Common myeloid progenitor, CD34-positive (primary cell): ENCODE measurements around the gene PTPRT.

Experiments
- CTCF ChIA-PET: fragments of 350-600 bp; sonication (Branson Sonifier 250); formaldehyde crosslinking; loops from one replicate; lab custom pipeline; 2021; ENCODE audit warnings: antibody characterized with exemption; lab: Charles Lee
- POLR2A ChIA-PET: fragments of 350-600 bp; sonication (Branson Sonifier 250); formaldehyde crosslinking; loops from one replicate; lab custom pipeline; 2021; ENCODE audit warnings: antibody characterized with exemption; lab: Charles Lee
- DNase-seq, 3 donors: peaks; one replicate each; pipeline versions ENCODE4 v3.0.0 to v3.0.0-alpha.2; 2013
- H3K27ac ChIP-seq, 2 experiments: 1 replicate in 1 of 2; 2 replicates in 1 of 2; pipeline ENCODE4 v1.7.0; 2013; ENCODE audit warnings: inconsistent platforms in 2 of 2, low read length in 2 of 2, mild to moderate bottlenecking in 2 of 2, low read depth in 1 of 2, moderate library complexity in 1 of 2; ENCODE audit not compliant: severe bottlenecking in 2 of 2, insufficient read depth in 1 of 2, poor library complexity in 1 of 2
- H3K27me3 ChIP-seq, 5 experiments: replicated peaks in 2 of 5; 1 replicate in 3 of 5; 2 replicates in 2 of 5; pipeline versions ENCODE4 v1.6.1 to v1.7.0; 2013; ENCODE audit warnings: low read length in 4 of 5, mild to moderate bottlenecking in 2 of 5, moderate library complexity in 2 of 5, inconsistent platforms in 1 of 5; ENCODE audit not compliant: insufficient read depth in 5 of 5, control insufficient read depth in 4 of 5
- H3K36me3 ChIP-seq, 4 experiments: 1 replicate in 2 of 4; 2 replicates in 2 of 4; pipeline versions ENCODE4 v1.6.1 to v1.7.0; 2013; ENCODE audit warnings: low read length in 3 of 4, control low read depth in 1 of 4, mild to moderate bottlenecking in 1 of 4; ENCODE audit not compliant: control insufficient read depth in 4 of 4, insufficient read depth in 4 of 4
- H3K4me1 ChIP-seq, 4 experiments: 1 replicate in 3 of 4; 2 replicates in 1 of 4; pipeline versions ENCODE4 v1.6.1 to v1.7.1; 2013; ENCODE audit warnings: low read length in 3 of 4, mild to moderate bottlenecking in 3 of 4, control low read depth in 1 of 4, inconsistent platforms in 1 of 4, moderate library complexity in 1 of 4; ENCODE audit not compliant: control insufficient read depth in 4 of 4, insufficient read depth in 4 of 4; ENCODE audit errors: control extremely low read depth in 1 of 4
- H3K4me3 ChIP-seq, 7 experiments: 1 replicate in 4 of 7; 2 replicates in 3 of 7; pipeline versions ENCODE4 v1.5.1 to v1.7.0; 2013; ENCODE audit warnings: mild to moderate bottlenecking in 7 of 7, low read length in 6 of 7, moderate library complexity in 6 of 7, inconsistent platforms in 2 of 7, low read depth in 2 of 7, control low read depth in 1 of 7; ENCODE audit not compliant: insufficient read depth in 4 of 7, control insufficient read depth in 1 of 7; ENCODE audit errors: extremely low read depth in 1 of 7
- H3K9me3 ChIP-seq, 5 experiments: 1 replicate in 4 of 5; 2 replicates in 1 of 5; pipeline versions ENCODE4 v1.6.1 to v1.7.1; 2013; ENCODE audit warnings: low read length in 4 of 5, mild to moderate bottlenecking in 2 of 5, inconsistent platforms in 1 of 5, low read depth in 1 of 5, moderate library complexity in 1 of 5; ENCODE audit not compliant: control insufficient read depth in 4 of 5, insufficient read depth in 2 of 5; ENCODE audit errors: control extremely low read depth in 1 of 5
- WGBS: methylation state at CpG from one replicate; pipeline ENCODE4 v1.1.5; 2013; ENCODE audit not compliant: insufficient coverage; 5-methylcytosine and 5-hydroxymethylcytosine counted together

Gene PTPRT

DNA sequence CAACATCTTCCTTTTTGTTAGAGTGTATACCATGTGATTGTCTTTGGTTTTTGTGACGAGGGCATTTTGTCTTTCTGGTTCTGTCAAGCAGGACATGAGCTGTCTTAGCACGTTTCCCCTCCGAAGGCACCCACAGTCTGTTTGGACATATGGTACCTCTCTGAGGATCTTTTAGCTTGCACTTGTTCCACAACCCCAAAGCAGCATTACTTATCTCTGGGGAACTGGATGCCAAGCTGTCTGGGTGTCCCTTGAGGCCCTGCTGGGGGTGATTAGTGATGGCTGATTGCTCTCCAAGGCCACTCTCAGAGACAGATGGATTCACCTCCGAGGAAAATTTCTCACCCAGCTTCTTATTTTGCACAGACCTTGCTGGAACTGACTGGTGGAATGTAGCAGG, 1126.6 kb downstream of the PTPRT start:
- Histone ChIP-seq H3K36me3 (no peaks in the 10 kb centered on the region), H3K27me3 (peaks cover 0 to 7% (median 0%) of the 10 kb centered on the region in 5 experiments), H3K4me3 (no peak overlapping the region), H3K9me3 (no peaks in the 10 kb centered on the region), H3K4me1 (no peaks in the 10 kb centered on the region), H3K27ac (no peak overlapping the region)
- WGBS: 96% methylated on average over 4 of the region's 4 CpGs
- DNase-seq: no peak
- CTCF ChIA-PET: no interaction called here
- POLR2A ChIA-PET: no interaction called here

- Histone ChIP-seq H3K36me3 (no peaks in the 10 kb centered on the region), H3K27me3 (no peaks in the 10 kb centered on the region), H3K9me3 (no peaks in the 10 kb centered on the region), H3K27ac (no peak overlapping the region), H3K4me1 (no peaks in the 10 kb centered on the region), H3K4me3 (no peak overlapping the region)
- WGBS: 80% methylated on average over 3 of the region's 3 CpGs
- no peak for DNase-seq
- ChIA-PET POLR2A (no interaction called here), CTCF (no interaction called here)
These were observed 1136.4 kb downstream of the PTPRT start for GRCh38 chr20:42053350-42053749.

DNA sequence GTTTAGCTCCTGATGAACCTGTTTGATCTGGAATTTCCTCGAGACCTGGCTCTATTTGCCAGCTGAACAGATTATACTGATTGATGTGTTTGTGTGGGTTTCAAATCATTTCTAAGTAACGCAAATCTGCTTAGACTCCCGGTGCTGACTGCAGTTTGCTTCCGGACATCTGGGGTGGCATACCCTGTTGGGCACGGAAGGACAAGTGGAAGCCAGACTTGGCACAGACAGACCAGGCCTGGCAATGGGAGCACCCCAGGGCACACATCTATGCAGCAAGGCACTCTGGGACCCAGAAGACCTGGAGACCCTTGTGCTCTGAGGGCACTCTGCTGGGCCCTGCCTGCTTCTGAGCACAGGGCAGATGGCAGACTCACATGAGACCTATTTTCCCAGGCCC, 1137.8 kb downstream of the PTPRT start:
- ChIA-PET CTCF (interaction anchor here (0.9 kb wide), 1 partner anchor 683 kb away, joined by 3 read pairs; no protein-coding TSS in a partner anchor), POLR2A (no interaction called here)
- Histone ChIP-seq H3K27me3 (no peaks in the 10 kb centered on the region), H3K36me3 (no peaks in the 10 kb centered on the region), H3K27ac (no peak overlapping the region), H3K9me3 (no peaks in the 10 kb centered on the region), H3K4me3 (no peak overlapping the region), H3K4me1 (no peaks in the 10 kb centered on the region)
- no peak for DNase-seq
- WGBS: 85% methylated on average over 5 of the region's 5 CpGs

GRCh38 chr20:42046371-42047085, 1143.2 kb downstream of the PTPRT start:
- Histone ChIP-seq H3K4me3 (no peak overlapping the region), H3K9me3 (no peaks in the 10 kb centered on the region), H3K27ac (no peak overlapping the region), H3K36me3 (no peaks in the 10 kb centered on the region), H3K4me1 (no peaks in the 10 kb centered on the region), H3K27me3 (no peaks in the 10 kb centered on the region)
- ChIA-PET CTCF (no interaction called here), POLR2A (no interaction called here)
- no peak for DNase-seq
- 82% methylated on average over 4 of the region's 7 CpGs for WGBS

DNA sequence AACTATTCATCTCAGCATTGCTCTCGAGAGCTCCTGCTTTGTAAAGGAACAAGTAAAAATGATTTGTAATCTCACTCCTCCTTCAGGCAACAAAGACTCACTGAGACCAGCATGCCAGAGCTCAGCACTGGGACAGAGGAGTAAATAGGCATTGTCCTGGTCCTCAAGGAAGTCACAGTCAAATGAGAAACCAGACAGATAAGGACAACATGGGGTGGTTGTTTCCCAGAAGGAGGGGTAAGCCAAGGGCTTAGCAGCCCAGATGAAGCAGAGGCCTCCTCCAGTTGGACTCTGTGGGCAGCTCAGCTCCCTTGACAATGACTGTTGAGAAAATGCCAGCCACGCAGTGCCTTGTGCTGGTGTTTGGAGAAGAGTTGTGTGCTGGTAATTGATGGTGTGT, 1145.8 kb downstream of the PTPRT start:
- CTCF ChIA-PET: no interaction called here
- no peaks in the 10 kb centered on the region for H3K36me3 ChIP-seq
- H3K9me3 ChIP-seq: no peaks in the 10 kb centered on the region
- POLR2A ChIA-PET: no interaction called here
- H3K27ac ChIP-seq: no peak overlapping the region
- no peak overlapping the region for H3K4me3 ChIP-seq
- 83% methylated on average over 1 of the region's 2 CpGs for WGBS
- H3K27me3 ChIP-seq: peaks cover 0 to 3% (median 0%) of the 10 kb centered on the region in 5 experiments
- H3K4me1 ChIP-seq: no peaks in the 10 kb centered on the region
- no peak for DNase-seq

DNA sequence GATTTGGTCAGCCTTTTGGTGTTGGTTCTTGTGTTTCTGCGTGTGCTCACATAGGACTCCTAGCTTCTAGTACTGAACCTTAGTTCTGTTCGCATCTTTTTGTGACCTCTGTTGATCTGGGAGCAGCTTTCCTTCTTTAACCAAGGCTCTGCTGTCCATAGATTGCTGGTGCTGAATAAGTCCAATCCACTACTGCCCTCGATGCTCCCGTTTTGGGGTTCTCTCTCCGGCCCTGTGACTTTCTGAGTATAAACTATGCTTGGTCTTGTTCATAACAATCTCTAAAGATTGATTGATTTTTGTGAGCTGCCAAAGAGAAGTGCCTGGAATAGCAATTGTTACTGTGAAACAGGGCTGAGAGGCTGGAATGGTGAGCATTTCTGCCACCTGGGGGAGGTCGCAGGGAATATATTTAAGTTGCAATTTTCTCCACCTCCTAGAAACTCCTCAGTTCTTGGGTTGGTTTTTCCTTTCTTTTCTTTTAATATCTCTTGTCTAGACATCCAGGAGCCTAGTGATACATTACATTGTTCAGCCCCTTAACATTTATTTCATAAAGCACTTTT, 1148.6 kb downstream of the PTPRT start:
- no peak for DNase-seq
- Histone ChIP-seq H3K4me1 (no peaks in the 10 kb centered on the region), H3K27me3 (peaks cover 0 to 3% (median 0%) of the 10 kb centered on the region in 5 experiments), H3K9me3 (no peaks in the 10 kb centered on the region), H3K4me3 (no peak overlapping the region), H3K27ac (no peak overlapping the region), H3K36me3 (no peaks in the 10 kb centered on the region)
- ChIA-PET POLR2A (no interaction called here), CTCF (no interaction called here)
- WGBS: 66% methylated on average over 2 of the region's 6 CpGs

DNA sequence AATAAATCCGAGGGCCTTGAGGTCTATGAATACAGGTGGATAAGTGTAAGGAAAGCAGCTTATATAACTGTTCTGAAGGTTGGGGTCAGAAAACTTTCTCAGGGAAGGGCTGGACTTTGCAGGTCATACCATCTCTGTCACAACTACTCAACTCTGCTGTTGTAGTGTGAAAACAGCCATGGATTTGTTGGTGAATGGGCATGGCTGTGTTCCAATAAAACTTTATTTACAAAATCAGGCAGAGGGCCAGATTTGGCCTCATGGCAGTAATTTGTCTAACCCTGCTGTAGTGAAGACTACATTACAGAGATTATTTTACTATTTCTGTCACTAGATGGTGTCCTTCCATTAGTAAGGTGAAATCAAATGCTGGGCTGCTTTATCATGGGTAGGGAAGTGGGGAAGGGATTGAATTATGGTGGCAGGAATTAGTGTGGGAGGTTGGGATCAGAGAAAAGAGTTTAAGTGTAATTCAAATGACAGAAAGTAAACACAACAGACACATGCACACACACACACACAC, 1161.9 kb downstream of the PTPRT start:
- POLR2A ChIA-PET: no interaction called here
- no peaks in the 10 kb centered on the region for H3K36me3 ChIP-seq
- no CpG with 5 or more reads among the region's 1 CpG for WGBS
- H3K4me3 ChIP-seq: no peak overlapping the region
- DNase-seq: no peak
- H3K27me3 ChIP-seq: peaks cover 0 to 2% (median 0%) of the 10 kb centered on the region in 5 experiments
- H3K27ac ChIP-seq: no peak overlapping the region
- no peaks in the 10 kb centered on the region for H3K4me1 ChIP-seq
- CTCF ChIA-PET: no interaction called here
- no peaks in the 10 kb centered on the region for H3K9me3 ChIP-seq
